Stomach (tissue), 4 donors: ENCODE results near the gene MYO5A.

Experiments
- POLR2AphosphoS5 ChIP-seq, 3 donors: sonication (generic); formaldehyde crosslinking; IDR thresholded peaks; one replicate each; pipeline ENCODE4 v1.6.1; 2016; ENCODE audit warnings: antibody characterized with exemption in 3 of 3
- TF ChIP-seq, protein P1 (sequence below), 7 experiments: fragments of 450-650 bp in 4 of 7; fragments of 200-600 bp in 3 of 7; sonication (generic) in 3 of 7; IDR thresholded peaks; one replicate each; pipeline ENCODE4 v1.5.1; 2016 to 2019; ENCODE audit warnings: antibody characterized with exemption in 7 of 7, control low read depth in 2 of 7, mild to moderate bottlenecking in 1 of 7

DNA sequence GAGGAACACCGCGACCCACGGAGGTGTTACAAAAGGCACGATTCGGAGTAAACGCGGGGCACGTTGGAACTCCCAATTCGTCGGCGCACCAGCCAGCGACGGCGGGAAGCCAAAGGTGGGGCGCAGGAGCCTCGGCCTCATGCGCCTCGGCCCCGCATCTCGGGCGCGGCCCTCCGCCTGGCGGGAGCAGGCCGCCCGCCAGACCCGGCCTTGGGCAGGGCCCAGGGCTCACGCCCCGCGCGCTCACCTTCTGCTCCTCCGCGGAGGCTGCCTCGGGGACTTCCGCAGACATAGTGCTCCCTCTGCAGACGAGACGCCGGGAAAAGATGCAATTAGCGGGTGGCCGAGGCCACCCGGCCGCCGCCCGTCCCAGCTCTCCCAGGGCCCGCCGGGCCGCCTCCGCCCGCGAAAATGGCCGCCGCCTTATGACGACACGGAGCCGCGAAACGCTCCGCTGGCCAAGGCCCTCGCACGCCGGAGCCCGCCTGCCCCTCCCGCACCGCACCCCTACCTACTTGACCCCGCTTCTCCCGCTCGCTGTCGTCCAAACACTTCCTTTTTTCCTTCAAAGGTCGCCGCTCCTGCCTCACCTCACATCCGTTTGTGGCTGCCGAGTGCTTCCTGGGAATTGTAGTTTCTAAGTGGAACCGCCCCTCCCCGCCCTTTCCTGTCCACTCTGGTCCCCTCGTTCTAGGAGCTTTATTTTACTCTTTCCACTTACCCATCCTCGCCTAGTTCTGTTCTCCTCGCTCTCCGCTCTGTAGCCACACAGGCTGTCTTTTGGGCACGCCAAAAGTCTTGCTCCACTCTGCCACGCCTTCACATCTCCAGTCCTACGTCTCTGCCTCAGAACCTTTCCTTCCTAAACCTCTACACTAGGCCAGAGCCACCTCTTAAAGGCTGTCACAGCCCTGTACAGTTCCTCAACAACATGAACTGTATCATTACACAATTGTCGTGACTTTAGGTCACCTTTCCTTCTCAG lies 40.2 kb upstream of the MYO5A start, which contains the start of gene ARPP19:
- TF ChIP-seq, protein P1, sequence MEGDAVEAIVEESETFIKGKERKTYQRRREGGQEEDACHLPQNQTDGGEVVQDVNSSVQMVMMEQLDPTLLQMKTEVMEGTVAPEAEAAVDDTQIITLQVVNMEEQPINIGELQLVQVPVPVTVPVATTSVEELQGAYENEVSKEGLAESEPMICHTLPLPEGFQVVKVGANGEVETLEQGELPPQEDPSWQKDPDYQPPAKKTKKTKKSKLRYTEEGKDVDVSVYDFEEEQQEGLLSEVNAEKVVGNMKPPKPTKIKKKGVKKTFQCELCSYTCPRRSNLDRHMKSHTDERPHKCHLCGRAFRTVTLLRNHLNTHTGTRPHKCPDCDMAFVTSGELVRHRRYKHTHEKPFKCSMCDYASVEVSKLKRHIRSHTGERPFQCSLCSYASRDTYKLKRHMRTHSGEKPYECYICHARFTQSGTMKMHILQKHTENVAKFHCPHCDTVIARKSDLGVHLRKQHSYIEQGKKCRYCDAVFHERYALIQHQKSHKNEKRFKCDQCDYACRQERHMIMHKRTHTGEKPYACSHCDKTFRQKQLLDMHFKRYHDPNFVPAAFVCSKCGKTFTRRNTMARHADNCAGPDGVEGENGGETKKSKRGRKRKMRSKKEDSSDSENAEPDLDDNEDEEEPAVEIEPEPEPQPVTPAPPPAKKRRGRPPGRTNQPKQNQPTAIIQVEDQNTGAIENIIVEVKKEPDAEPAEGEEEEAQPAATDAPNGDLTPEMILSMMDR (IDR thresholded peaks at IDR 0.05), result peak in 1 of 7 experiments; percentile 18
- peak; percentile 70 to 89 (median 77) for TF ChIP-seq POLR2AphosphoS5 (IDR thresholded peaks at IDR 0.05)
